PC-9 (cell line): Measurements from ENCODE around the gene VAC14. TPM values are rescaled to one million over a fixed set of nuclear protein-coding genes. Genes with fewer than 3 reads are reported as not detected.

Source experiments
- BruUV-seq: library from RNA; stranded (reverse); fragments of 400-500 nt; replicated peaks from 2 replicates; lab custom pipeline; 2021; lab: Mats Ljungman, UMichigan
- CTCF ChIA-PET: fragments of 300-600 bp; sonication (Branson Sonifier 250); formaldehyde crosslinking; loops from one replicate; lab custom pipeline; 2022; ENCODE audit warnings: antibody characterized with exemption; lab: Charles Lee
- POLR2A ChIA-PET: fragments of 300-600 bp; sonication (Branson Sonifier 250); formaldehyde crosslinking; loops from one replicate; lab custom pipeline; 2022; ENCODE audit warnings: antibody characterized with exemption; ENCODE audit not compliant: unreplicated experiment; lab: Charles Lee
- DNase-seq, 2 experiments: peaks; one replicate each; pipeline versions ENCODE4 v3.0.0 to v3.0.0-alpha.2; 2015 to 2022; ENCODE audit warnings: mixed read lengths in 1 of 2
- H2AFZ ChIP-seq: fragments of 200-600 bp; sonication (generic); 2 replicates; pipeline ENCODE4 v1.8.1; 2017; ENCODE audit warnings: antibody characterized with exemption
- H3F3A ChIP-seq: fragments of 200-600 bp; sonication (generic); 2 replicates; pipeline ENCODE4 v1.8.1; 2017; ENCODE audit warnings: antibody characterized with exemption, mild to moderate bottlenecking, low read depth; ENCODE audit not compliant: insufficient read depth
- H3K27ac ChIP-seq: fragments of 200-600 bp; sonication (generic); 2 replicates; pipeline ENCODE4 v1.6.1; 2016; ENCODE audit warnings: mixed run types
- H3K27me3 ChIP-seq: fragments of 200-600 bp; sonication (generic); 2 replicates; pipeline ENCODE4 v1.6.1; 2016; ENCODE audit warnings: low read depth, mixed run types; ENCODE audit not compliant: insufficient read depth
- H3K36me3 ChIP-seq: fragments of 200-600 bp; sonication (generic); 2 replicates; pipeline ENCODE4 v1.6.1; 2016; ENCODE audit warnings: low read depth, mixed run types
- H3K4me1 ChIP-seq: fragments of 200-600 bp; sonication (generic); replicated peaks from 2 replicates; pipeline ENCODE4 v1.6.1; 2016; ENCODE audit warnings: mixed run types; ENCODE audit not compliant: insufficient read depth
- H3K4me2 ChIP-seq: fragments of 200-600 bp; sonication (generic); 2 replicates; pipeline ENCODE4 v1.6.1; 2017; ENCODE audit warnings: mixed run types
- H3K4me3 ChIP-seq: fragments of 200-600 bp; sonication (generic); 2 replicates; pipeline ENCODE4 v1.6.1; 2016; ENCODE audit warnings: mixed run types
- H3K79me2 ChIP-seq: fragments of 200-600 bp; sonication (generic); 2 replicates; pipeline ENCODE4 v1.6.1; 2017; ENCODE audit warnings: low read depth, mixed run types
- H3K9me2 ChIP-seq: fragments of 200-600 bp; sonication (generic); 2 replicates; pipeline ENCODE4 v1.8.1; 2017; ENCODE audit warnings: mild to moderate bottlenecking; ENCODE audit not compliant: insufficient read depth
- H3K9me3 ChIP-seq: fragments of 200-600 bp; sonication (generic); 2 replicates; pipeline ENCODE4 v1.8.1; 2016; ENCODE audit warnings: low read depth; ENCODE audit not compliant: insufficient read depth
- H4K20me1 ChIP-seq: fragments of 200-600 bp; sonication (generic); 2 replicates; pipeline ENCODE4 v1.8.1; 2017; ENCODE audit not compliant: insufficient read depth
- CTCF ChIP-seq: fragments of 200-600 bp; sonication (generic); conservative IDR thresholded peaks from 2 replicates; pipeline ENCODE4 v1.6.1; 2017; ENCODE audit warnings: mixed run types, antibody characterized with exemption, mild to moderate bottlenecking, moderate library complexity
- EZH2 ChIP-seq: fragments of 200-600 bp; sonication (generic); IDR thresholded peaks from 2 replicates; pipeline ENCODE4 v1.8.0; 2017; ENCODE audit warnings: antibody characterized with exemption, low read depth
- intact Hi-C: fragments of 100-400 bp; cut with micrococcal nuclease; formaldehyde crosslinking; loops from one replicate; pipeline ENCODE4 v1.10.0; 2022; ENCODE audit not compliant: unreplicated experiment
- total RNA-seq: library from RNA; stranded (reverse); gene quantifications from 2 replicates; pipeline ENCODE4 v1.2.3, GENCODE V29; 2021

Gene VAC14
- total RNA-seq, 1 experiment from 2014 or later: 46.8 TPM

GRCh38 chr16:70786020-70786755 is 14.8 kb downstream of the VAC14 start:
- Histone ChIP-seq H3K79me2 (no peaks in the 10 kb centered on the region), H4K20me1 (peaks cover 5% of the 10 kb centered on the region; the same call in 1 of the 2 replicates), H3K9me2 (no peaks in the 10 kb centered on the region), H3K27ac (no peak overlapping the region), H3K27me3 (no peaks in the 10 kb centered on the region), H2AFZ (no peak overlapping the region), H3K4me2 (no peak overlapping the region), H3K4me3 (no peak overlapping the region), H3K36me3 (peaks cover 15% of the 10 kb centered on the region), H3K4me1 (no peaks in the 10 kb centered on the region), H3K9me3 (0 out of 2 replicates have a peak, but pooled peaks cover 3% of the 10 kb centered on the region), H3F3A (no peaks in the 10 kb centered on the region)
- DNase-seq: no peak
- no TSS peak for BruUV-seq
- ChIA-PET CTCF (no interaction called here), POLR2A (no interaction called here)
- TF ChIP-seq EZH2 (no peak), CTCF (no peak)
- intact Hi-C loops: no loop called here

GRCh38 chr16:70784692-70785555 is 16.0 kb downstream of the VAC14 start:
- Histone ChIP-seq H3K4me1 (no peaks in the 10 kb centered on the region), H3K79me2 (no peaks in the 10 kb centered on the region), H3K27ac (no peak overlapping the region), H3K27me3 (no peaks in the 10 kb centered on the region), H3K36me3 (peaks cover 24% of the 10 kb centered on the region), H3K4me3 (no peak overlapping the region), H3K4me2 (no peak overlapping the region), H2AFZ (no peak overlapping the region), H3K9me3 (0 out of 2 replicates have a peak, but pooled peaks cover 3% of the 10 kb centered on the region), H3K9me2 (no peaks in the 10 kb centered on the region), H3F3A (peaks cover 6% of the 10 kb centered on the region; the same call in 1 of the 2 replicates), H4K20me1 (peaks cover 5% of the 10 kb centered on the region; the same call in 1 of the 2 replicates)
- DNase-seq: no peak
- intact Hi-C loops: no loop called here
- TF ChIP-seq CTCF (no peak), EZH2 (no peak)
- ChIA-PET POLR2A (no interaction called here), CTCF (no interaction called here)
- no TSS peak for BruUV-seq

- Histone ChIP-seq H3K4me3 (no peak overlapping the region), H2AFZ (no peak overlapping the region), H3K9me2 (no peaks in the 10 kb centered on the region), H3K79me2 (no peaks in the 10 kb centered on the region), H3K9me3 (0 out of 2 replicates have a peak, but pooled peaks cover 3% of the 10 kb centered on the region), H3K27ac (no peak overlapping the region), H3F3A (peaks cover 15% of the 10 kb centered on the region), H3K36me3 (peaks cover 28% of the 10 kb centered on the region), H3K4me2 (no peak overlapping the region), H3K4me1 (no peaks in the 10 kb centered on the region), H4K20me1 (no peaks in the 10 kb centered on the region), H3K27me3 (no peaks in the 10 kb centered on the region)
- intact Hi-C loops: no loop called here
- ChIA-PET POLR2A (no interaction called here), CTCF (no interaction called here)
- TF ChIP-seq EZH2 (no peak), CTCF (no peak)
- no TSS peak for BruUV-seq
- DNase-seq: no peak
Observed at GRCh38 chr16:70782237-70782636, 18.7 kb downstream of the VAC14 start.
